Cerebellar nuclear complex (tissue), 1 donor: Measurements from ENCODE around the gene TSTD2.

Source experiments
- DNase-seq, 2 experiments: peaks; one replicate each; lab custom pipeline; 2025; lab: John Stamatoyannopoulos, UW

Gene TSTD2

DNA sequence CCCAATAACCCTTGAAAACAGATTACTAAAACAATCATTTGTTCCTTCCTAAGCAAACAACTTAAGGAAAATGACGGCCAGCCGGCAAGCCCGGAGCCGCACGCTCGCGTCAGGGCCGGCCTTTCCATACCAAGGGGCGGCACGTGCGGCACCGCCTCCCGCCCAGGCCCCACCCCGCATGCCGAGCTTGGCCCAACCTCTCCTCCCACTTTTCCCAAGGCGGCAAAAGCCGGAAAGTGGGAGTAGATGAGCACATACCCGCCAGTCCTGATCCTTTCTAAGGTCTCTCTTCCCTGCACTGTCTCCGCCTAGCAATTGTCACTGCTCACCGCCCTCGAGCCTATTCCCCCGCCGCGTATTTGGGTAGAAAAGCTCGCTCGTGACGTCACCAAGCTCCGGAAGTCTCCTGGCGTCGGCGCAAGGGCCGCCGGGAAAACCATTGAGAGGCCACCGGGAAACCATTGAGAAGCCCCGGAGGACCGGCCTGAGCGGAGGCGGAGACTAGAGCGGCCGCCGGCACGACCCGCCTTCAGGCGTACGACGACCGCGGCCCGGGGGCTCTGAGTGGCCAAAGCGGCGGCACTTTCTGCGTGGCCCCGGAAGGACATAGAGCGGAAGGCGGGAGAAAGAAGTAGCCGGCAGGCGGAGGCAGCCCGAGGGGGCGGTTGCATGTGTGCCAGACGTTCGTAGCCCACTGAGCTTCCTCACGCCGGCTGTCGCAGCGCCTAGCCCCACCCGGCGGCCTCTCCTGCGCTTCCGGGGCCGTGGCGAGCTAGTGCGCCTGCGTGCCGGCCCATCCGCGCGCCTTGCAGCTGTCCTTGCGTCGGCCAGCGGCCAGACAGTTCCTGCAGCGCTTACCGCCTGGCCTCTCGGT, at the start of gene TSTD2, which contains the start of gene NCBP1:
Gene TSTD2, minus strand, starts transcription at position 384 of the 874 bp plus-strand sequence. CDS start 5,806 bp downstream, outside the sequence.
Gene NCBP1, plus strand, starts transcription at position 837 of the 874 bp plus-strand sequence. CDS start 61 bp downstream, outside the sequence.
- peak; percentile 79 to 89 for DNase-seq

DNA sequence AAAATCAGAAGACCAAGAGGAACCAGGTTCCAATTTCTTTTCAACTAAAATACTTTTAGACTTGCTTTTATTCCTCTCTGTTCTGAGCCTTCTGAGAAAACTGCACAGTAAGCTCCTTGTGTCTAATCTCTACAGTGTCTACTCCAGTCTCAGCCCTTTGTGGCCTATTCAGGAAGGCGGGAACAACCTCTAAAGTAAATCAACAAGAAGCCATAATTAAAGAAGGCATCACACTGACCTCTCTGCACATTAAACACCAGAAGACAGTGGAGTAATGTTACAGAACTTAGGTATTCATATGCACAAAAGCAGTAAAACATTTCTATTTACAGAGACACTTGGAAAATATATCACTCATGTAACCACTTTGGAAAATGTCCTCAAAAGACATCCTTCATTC, 49.1 kb upstream of the TSTD2 start:
- DNase-seq, result no peak

DNA sequence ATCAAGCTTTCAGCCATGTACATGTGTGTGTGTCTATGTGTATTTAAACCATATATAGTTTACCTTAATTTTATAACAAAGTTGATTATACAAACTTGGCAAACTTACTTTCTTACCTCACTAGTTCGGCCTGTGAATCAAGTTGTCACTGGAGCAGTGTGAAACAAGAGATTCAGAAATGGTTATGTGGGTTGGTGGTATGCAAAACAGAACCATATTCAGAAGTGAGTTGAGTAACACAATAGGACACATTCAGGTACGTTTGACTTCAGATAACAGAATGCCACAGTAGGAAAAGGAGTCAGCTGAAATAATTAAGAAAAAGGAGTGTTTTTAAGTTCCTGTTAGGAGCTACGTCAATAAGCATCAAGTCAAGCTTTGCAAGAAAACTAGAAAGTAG, 42.5 kb upstream of the TSTD2 start:
- DNase-seq, result no peak

DNA sequence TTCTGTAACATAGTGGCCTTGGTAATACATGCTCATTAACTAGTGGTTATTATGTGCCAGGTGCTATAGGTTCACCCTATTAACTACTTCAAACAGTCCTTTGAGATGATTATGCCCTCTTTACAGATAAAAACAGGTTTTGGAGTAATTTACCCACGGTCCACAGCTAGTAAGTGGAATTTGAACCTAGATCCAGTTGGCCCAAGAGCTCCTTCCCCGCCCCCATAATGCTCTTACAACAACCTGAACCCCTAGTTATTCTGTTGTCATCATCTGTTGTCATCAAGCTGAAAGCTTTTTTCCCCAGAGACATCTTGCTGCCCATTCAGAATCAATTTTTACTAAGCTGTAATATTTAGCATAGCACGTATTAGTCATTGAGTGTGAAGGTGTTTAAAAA, 40.8 kb upstream of the TSTD2 start:
- DNase-seq, result no peak

DNA sequence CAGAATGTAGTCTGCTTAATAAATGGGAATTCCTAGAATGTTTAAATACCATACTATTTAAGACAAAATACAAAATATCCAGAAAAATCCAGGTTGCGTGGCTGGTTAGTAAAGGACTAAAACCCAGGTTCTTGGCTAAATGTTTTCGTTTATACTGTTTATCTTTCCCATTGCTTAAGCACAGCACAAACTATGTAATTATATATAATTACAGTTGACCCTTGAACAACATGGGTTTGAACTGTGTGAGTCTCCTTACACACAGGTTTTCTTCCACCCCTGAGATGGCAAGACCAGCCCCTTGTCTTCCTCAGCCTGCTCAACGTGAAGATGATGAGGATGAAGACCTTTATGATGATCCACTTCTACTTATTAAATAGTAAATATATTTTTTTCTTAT, 39.2 kb upstream of the TSTD2 start:
- no peak for DNase-seq

DNA sequence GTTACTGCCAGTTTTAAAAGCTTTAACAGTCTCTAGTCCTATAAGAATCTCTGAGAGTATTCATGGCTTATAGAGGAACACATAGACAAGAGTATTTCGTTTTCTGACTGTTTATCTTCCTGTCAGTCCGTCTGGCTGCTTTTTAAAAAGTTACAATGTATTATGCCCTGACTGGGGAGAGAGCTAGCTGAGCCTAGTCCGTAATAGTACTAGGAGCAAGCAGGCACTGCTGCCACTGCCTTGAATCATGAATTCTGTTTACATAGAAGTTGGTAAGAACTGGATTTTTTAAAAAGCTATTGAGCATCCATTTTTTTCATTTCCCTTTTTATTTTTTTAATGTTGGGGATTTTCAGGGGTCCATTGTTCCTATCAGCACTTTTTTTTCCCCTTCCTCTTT, 37.4 kb upstream of the TSTD2 start:
- no peak for DNase-seq

DNA sequence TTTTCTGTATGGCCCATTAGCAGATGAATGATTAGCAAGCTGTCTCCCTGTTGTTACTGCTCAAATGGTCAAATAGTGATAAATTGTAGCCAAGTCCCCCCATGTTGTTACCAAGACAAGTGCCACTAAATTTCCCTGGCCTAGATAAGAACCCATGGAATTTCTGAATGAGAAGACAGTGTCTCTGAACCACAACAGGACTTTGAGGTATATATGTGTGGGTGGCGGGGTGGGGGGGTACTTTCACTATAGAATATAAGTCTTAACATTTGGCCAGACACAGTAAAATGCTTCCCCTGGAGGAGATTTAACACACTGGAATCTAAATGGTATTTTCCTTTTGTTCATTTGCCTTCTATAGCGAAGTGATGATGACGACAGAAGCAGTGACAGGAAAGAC, 35.3 kb upstream of the TSTD2 start:
- no peak for DNase-seq

DNA sequence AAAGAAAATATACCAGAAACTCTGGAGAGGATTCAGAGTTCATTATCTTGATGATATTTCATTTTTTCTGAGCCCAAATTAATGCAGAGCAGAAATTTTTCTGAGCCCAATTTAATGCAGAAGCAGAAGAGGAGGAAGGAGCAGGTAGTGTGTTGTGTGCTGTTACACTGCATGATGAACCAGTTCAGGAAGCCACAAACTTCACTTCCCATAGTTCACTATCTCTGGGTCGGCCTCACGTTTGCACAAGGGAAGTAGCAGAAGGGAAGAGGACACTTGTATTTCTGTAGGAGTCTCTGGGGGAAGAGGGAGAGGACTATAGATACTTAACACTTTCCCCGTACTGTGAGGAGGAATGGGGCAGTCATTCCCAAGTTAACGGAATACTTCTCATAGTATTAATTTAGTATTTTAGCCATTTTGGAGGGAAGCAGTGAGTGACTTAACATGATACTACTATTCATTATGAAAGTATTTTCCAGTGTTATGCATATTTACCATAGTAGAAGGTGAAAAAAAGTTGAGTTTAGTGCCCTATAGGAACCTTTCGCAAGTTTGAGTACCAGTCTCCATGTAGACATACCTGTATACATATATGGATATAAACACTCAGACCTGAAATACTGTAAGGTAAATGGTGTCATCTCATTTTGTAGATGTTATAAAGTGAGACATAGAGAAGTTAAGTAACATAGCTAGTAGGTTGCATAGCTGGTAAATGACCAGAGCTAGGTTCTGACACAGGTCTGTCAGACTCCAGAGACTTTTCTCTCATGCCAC, 33.9 kb upstream of the TSTD2 start:
- no peak for DNase-seq

DNA sequence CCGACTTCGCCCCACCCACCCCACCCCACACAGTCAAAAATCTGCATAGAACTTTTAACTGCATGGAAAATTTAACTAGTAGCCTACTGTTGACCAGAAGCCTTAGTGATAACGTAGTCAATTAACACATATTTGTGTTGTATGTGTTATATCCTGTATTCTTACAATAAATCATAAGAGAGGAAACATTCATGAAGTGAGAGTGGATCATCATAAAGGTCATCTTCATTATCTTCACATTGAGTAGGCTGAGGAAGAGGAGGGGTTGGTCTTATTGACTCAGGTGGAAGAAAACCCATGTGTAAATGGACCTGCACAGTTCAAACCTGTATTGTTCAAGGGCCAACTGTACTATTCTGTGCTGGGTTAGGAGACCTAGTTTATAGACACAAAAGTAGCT, 32.6 kb upstream of the TSTD2 start:
- no peak for DNase-seq

DNA sequence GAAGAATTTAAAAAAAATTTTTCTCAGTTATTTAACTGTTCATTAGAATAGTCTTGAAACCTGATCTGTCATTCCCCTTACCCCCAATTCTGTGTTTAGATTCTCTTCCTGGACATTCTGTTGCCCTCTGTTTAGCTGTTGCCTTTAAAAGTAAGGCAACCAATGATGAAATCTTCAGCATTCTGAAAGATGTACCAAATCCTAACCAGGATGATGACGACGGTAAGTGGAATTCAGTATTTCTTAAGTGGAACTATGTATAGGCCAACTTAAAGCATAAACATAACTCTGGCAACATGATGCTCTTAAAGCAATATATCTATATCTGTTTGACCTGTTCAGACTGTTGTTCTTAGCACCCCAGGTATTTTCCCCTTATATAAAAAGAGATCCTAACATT, 27.7 kb upstream of the TSTD2 start:
- no peak for DNase-seq

DNA sequence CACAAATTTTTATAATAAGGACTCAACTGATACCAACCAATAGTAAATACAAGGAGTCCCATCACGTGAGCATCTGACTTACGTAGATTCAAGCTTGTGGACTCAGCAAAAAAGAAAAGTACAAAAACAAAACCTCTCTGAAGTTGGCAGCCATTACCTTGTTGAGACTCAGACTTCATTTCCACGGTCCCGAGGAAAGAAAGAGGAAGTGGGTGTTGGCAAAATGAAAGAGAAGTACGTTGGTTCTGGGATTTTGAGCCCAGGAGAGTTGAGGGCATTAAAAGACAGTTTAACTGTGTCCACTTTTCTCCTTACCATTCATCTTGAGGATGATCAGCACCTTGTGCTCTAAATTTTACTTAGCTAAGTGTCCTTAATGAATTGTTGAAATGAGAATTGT, 27.2 kb upstream of the TSTD2 start:
- DNase-seq, result no peak

DNA sequence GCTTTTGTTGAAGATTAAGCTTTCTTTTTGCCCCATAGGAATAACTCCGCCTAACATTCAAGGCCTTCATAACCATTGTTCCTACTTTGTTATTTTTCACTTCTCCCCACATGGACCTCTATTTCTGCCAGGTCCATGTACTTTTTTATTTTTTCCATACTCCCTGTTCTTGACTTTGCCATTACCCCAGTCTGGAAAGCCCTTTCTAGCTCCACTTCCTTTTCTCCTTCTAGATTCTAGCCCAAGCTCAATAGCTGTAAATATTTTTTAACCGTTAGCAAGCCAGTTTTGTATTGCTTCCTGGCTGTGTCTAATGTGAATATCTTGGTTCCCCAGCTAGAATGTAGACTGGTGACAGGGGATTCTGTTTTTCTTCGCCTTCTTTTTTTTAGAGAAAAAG, 26.6 kb upstream of the TSTD2 start:
- DNase-seq, result no peak

DNA sequence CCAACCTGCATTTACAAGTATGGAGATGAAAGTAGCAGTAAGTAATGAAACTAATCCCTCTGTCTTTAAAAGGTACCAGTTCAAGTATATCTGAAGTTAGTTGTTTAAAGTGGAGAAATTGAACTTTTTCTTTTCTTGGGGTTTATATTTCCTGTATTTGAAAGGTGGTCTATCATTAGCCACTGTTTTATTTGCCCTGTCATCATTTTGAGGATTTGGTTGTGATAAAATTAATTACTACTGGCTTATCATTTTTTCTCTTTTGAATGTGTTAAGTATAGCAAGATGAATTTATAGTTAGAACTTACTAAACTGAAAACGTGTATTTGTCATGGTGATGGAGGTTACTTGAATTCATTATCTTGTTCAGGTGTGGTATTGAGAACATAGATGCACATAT, 25.5 kb upstream of the TSTD2 start:
- DNase-seq, result no peak

DNA sequence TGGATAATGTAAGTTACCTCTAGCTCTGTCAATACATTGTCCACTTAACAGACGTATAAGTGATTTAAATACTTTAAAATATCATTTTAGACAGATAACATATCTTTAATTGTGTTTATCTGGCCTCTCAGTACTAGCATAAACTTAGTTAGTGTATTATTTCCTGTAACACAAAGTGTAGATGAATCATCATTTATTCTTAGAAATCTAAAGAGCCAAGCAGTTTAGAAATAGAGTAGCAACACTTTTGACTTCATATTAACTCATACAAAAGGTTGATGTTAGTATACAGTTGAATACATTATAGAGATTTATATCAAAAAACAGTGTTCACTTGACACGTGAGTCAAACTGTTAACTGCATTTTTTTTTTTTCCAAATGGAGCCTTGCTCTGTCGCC, 18.5 kb upstream of the TSTD2 start:
- no peak for DNase-seq

DNA sequence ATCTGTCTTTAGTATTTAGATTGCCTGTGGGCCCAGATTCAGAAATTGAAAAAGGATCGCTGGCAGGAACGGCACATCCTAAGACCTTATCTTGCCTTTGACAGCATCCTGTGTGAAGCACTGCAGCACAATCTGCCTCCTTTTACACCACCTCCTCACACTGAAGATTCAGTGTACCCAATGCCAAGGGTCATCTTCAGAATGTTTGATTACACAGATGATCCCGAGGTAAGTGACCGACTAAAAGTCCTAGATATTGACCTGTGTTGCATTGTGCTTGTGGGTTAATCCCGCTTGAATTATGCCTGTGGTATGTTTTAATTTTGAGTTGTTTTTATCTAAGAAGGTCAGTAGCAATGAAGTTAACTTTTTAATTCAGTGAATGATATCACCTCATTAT, 14.8 kb upstream of the TSTD2 start:
- DNase-seq, result no peak

DNA sequence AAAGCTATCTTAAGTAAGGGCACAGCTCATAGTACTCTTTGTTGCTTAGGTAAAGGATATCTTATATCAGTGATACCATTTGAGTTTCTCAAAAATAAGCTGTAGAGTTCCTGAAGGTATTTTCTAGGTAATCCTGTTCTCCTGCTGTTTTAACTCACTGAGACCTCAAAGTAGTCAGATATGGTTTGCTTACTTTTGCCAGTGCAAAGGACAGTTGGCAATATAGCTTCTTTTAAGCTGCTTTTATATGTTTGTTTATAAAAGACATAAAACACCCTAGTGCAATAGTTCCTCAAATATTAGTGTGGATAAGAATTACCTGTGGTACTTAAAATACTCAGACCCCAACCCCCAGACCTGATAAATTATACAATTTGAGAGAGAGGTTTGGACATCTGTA, 12.6 kb upstream of the TSTD2 start:
- no peak for DNase-seq

DNA sequence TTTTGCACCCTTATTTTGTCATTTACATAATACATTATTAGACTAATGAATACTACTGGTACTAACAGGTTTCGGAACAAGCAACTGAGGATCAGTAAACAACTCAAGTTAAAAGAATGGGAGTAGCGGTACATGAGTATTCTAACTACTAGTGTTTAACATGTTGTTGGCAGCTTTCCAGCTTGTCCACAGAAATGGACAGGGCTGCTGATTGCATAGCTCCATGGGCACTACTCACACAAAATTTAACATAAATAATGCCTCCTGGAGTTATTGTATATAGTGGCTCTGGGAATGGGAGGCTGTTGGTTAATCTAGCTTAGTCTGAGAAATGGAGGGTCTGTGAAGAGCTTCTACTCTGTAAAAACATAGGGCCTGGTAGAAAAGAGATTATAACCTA, 7.2 kb upstream of the TSTD2 start:
- no peak for DNase-seq

DNA sequence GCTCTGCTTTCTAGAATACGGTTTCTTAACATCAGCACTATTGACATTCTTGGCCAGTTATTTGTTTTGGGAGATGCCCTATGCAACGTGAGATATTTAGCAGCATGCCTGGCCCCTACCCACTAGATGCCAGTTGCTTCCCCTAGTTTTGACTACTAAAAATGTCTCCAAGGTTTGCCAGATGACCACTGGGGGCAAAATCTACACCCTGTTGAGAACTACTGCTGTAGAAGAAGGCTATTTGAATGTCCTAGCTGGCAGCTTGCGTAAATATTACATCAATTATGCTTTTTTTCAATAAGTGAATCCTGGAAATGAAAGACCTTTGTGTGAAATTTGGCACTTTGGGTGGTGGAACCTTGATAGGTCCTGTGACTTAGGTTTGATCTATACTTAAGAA, 5.5 kb upstream of the TSTD2 start:
- no peak for DNase-seq

DNA sequence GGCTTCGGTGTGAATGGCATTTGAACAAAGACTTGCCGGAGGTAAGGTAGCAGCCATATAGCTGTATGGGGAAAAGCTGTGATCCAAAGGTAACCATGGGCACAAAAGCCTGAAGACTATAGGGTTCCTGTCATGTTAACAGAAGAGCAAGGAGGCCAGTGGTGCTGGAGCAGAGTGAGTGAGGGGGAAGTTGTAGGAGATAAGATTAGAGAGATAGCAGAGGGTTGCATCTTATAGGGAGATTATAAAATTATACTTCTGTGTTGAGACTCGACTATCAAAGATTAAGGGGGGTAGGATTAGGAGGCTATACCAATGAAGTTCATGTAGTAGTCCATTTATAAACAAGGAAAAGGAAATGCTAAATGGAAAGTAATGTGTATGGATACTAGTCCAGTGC, 3.7 kb upstream of the TSTD2 start:
- DNase-seq, result no peak

DNA sequence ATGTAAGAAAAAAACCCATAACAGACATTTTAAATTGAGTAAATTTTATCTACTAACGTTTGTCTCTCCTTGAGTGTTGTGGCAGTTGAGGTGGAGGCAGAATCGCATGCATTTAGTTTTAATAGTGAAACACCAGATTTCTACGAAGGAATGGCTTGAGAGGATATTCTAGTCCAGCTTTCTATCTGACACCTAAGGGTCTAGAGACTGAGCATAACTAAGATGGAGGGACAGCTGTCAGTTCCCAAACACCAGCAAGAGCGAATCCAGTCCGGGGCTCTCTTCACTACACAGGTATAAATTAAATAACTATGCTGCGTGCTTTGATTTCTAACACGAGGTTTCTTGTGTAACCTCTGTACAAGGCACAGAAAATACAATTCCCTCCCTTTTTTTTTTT, 1.9 kb upstream of the TSTD2 start:
- no peak for DNase-seq

DNA sequence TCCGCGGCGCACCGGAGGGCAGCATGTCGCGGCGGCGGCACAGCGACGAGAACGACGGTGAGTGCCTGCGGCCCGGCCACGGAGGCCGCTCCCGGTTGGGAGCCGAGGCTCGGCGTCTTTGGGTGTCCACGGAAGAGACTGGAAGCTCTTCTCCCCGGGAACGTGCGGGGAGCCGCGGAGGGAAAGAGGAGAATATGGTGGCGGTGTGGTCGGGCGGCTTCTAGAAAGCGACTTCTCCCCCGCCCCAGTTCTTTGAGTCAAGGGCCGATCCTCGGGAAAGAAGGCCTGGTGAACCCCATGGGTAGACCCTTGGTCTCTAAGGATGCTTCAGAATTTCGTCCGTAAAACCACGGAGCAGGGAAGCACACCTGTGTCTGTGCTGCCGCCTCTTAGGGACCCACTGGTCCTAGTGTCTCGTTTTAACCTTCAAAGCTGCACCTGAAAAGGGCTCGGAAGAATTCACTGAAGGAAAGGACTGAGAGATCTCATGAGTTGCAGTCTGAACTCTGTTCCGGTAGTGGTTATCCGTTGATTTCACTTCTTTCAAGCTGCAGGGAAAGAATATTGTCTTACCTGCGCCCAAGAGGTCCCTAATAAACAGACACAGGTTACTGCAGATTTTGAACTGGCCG, 807 bp upstream of the TSTD2 start:
- peak in 1 of 2 experiments; percentile 68 for DNase-seq

DNA sequence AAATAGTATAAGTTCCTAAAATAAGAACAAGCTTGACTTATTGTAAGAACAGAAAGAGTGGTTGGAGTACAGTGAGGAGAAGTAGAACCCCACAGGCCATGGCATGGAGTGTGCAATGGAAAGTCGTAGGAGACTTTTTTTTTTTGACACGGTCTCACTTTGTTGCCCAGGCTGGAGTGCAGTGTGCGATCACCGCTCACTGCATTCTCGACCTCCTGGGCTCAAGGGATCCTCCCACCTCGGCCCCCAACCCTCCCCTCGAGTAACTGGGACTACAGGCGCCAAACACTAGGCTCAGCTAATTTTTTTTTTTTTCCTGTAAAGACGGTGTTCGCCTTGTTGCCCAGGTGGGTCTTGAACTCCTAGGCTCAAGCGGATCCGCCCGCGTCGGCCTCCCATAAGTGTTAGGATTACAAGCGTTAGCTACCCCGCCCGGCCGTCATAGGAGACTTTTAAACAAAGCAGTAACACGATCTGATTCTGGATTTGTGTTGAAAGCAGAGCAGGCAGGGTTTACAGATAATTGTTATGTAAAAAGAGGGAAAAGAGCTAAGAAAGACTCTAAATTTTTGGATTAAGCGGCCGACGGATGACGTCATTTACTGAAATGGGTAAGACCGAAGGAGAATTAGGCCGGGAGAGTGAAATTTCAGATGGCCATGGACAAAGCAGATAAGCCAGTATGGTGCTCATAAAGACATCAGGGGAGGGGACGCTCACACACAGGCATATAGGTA, 752 bp downstream of the TSTD2 start:
- no peak for DNase-seq
